HepG2 (cell line): Measurements from ENCODE around the gene HMX1. TPM values are rescaled to one million over a fixed set of nuclear protein-coding genes. Genes with fewer than 3 reads are reported as not detected.

Source experiments
- ATAC-seq: fragments of 200-7000 bp; cut with Tn5 transposase; 3 replicates; pipeline ENCODE4 v1.9.1; 2020; ENCODE audit warnings: mild to moderate bottlenecking, moderate library complexity
- BruUV-seq: library from RNA; stranded (reverse); fragments of 400-500 nt; replicated peaks from 2 replicates; lab custom pipeline; 2021; lab: Mats Ljungman, UMichigan
- CTCF ChIA-PET: fragments of 300-600 bp; formaldehyde crosslinking; extraction: SDS; loops from one replicate; lab custom pipeline; 2021; ENCODE audit warnings: low total read pairs, inconsistent platforms, low intra/inter-chr PET ratio; lab: Yijun Ruan, JAX
- POLR2A ChIA-PET: fragments of 350-600 bp; sonication (Branson Sonifier 250); formaldehyde crosslinking; loops from one replicate; lab custom pipeline; 2020; ENCODE audit warnings: antibody characterized with exemption, inconsistent platforms; lab: Yijun Ruan, JAX
- DNase-seq: peaks from one replicate; pipeline ENCODE4 v3.0.0-alpha.2; 2015; ENCODE audit warnings: low spot score
- FAIRE-seq: peaks from 3 replicates; lab custom pipeline; 2011; peaks lifted over from hg19 to GRCh38; lab: Jason Lieb, UNC
- H2AFZ ChIP-seq: one replicate; pipeline ENCODE4 v1.6.1; 2011; ENCODE audit warnings: low read length, inconsistent platforms
- H3K27ac ChIP-seq: fragments of 300-600 bp; 3 replicates; pipeline ENCODE4 v1.8.0; 2011; ENCODE audit warnings: mixed run types, mild to moderate bottlenecking, mixed read lengths, low read length, inconsistent platforms; ENCODE audit not compliant: insufficient read depth; ENCODE audit errors: extremely low read length
- H3K27me3 ChIP-seq, 2 experiments: fragments of 200-600 bp in 1 of 2; 2 replicates in 1 of 2; 3 replicates in 1 of 2; pipeline versions ENCODE4 v1.6.0 to v1.8.0; 2011; ENCODE audit warnings: low read length in 2 of 2, mild to moderate bottlenecking in 2 of 2, moderate library complexity in 2 of 2, inconsistent platforms in 1 of 2; ENCODE audit not compliant: insufficient read depth in 2 of 2, control insufficient read depth in 1 of 2
- H3K36me3 ChIP-seq, 2 experiments: fragments of 200-600 bp in 1 of 2; replicated peaks in 1 of 2; 2 replicates in 1 of 2; 3 replicates in 1 of 2; pipeline versions ENCODE4 v1.5.1 to v1.8.0; 2011; ENCODE audit warnings: low read length in 2 of 2, inconsistent platforms in 1 of 2; ENCODE audit not compliant: insufficient read depth in 2 of 2, control insufficient read depth in 1 of 2
- H3K4me1 ChIP-seq: 2 replicates; pipeline ENCODE4 v1.5.1; 2012; ENCODE audit warnings: low read length, inconsistent platforms; ENCODE audit not compliant: insufficient read depth
- H3K4me2 ChIP-seq: 2 replicates; pipeline ENCODE4 v1.6.0; 2011; ENCODE audit warnings: low read depth, low read length, inconsistent platforms
- H3K4me3 ChIP-seq, 3 experiments: fragments of 200-600 bp in 1 of 3; sonication (generic), shearing (Covaris generic) in 1 of 3; replicated peaks in 1 of 3; 2 replicates each; pipeline ENCODE4 v1.5.1; 2011 to 2016; ENCODE audit warnings: low read length in 3 of 3, inconsistent platforms in 2 of 3, low read depth in 2 of 3, mild to moderate bottlenecking in 2 of 3, control low read depth in 1 of 3, mixed read lengths in 1 of 3; ENCODE audit not compliant: insufficient read depth in 1 of 3
- H3K79me2 ChIP-seq: one replicate; pipeline ENCODE4 v1.6.1; 2011; ENCODE audit warnings: low read length, inconsistent platforms; ENCODE audit not compliant: insufficient read depth
- H3K9ac ChIP-seq: 2 replicates; pipeline ENCODE4 v1.6.0; 2011; ENCODE audit warnings: mild to moderate bottlenecking, low read depth, low read length, inconsistent platforms; ENCODE audit not compliant: insufficient read depth
- H3K9me3 ChIP-seq: 2 replicates; pipeline ENCODE4 v1.5.1; 2012; ENCODE audit warnings: mild to moderate bottlenecking, low read length
- H4K20me1 ChIP-seq: 2 replicates; pipeline ENCODE4 v1.6.0; 2011; ENCODE audit warnings: inconsistent platforms, mild to moderate bottlenecking, low read length, moderate library complexity; ENCODE audit not compliant: insufficient read depth
- FOXJ3 ChIP-seq: sonication (generic); formaldehyde crosslinking; IDR thresholded peaks from 2 replicates; pipeline ENCODE4 v1.4.0; 2020; ENCODE audit warnings: missing genetic modification reagents, mild to moderate bottlenecking, borderline replicate concordance
- GZF1 ChIP-seq: sonication (generic); formaldehyde crosslinking; IDR thresholded peaks from 2 replicates; pipeline ENCODE4 v1.5.1; 2020; ENCODE audit warnings: mild to moderate bottlenecking, missing genetic modification reagents
- MED1 ChIP-seq: sonication (generic); formaldehyde crosslinking; IDR thresholded peaks from 2 replicates; pipeline ENCODE4 v1.4.0; 2020; ENCODE audit warnings: missing genetic modification reagents
- RXRB ChIP-seq: IDR thresholded peaks from 2 replicates; pipeline ENCODE4 v1.6.1; 2016; ENCODE audit warnings: borderline replicate concordance, missing genetic modification reagents, missing compliant biosample characterization
- TBL1XR1 ChIP-seq: fragments of 150-350 bp; IDR thresholded peaks from 2 replicates; pipeline ENCODE4 v1.6.1; 2014; ENCODE audit warnings: borderline replicate concordance, low read length; ENCODE audit not compliant: partially characterized antibody
- ZC3H4 ChIP-seq: sonication (generic); formaldehyde crosslinking; IDR thresholded peaks from 2 replicates; pipeline ENCODE4 v1.4.0; 2020; ENCODE audit warnings: missing genetic modification reagents, borderline replicate concordance
- ZNF207 ChIP-seq: fragments of 450-650 bp; IDR thresholded peaks from 2 replicates; pipeline ENCODE4 v1.6.1; 2016; ENCODE audit warnings: antibody characterized with exemption, borderline replicate concordance
- ZNF737 ChIP-seq: sonication (generic); formaldehyde crosslinking; IDR thresholded peaks from 2 replicates; pipeline ENCODE4 v1.5.0; 2020; ENCODE audit warnings: missing genetic modification reagents, mild to moderate bottlenecking, borderline replicate concordance
- ZNF768 ChIP-seq: sonication (generic); formaldehyde crosslinking; IDR thresholded peaks from 2 replicates; pipeline ENCODE4 v1.4.0; 2020; ENCODE audit warnings: missing genetic modification reagents
- ZNF790 ChIP-seq: sonication (generic); formaldehyde crosslinking; IDR thresholded peaks from 2 replicates; pipeline ENCODE4 v1.8.0; 2022; ENCODE audit warnings: missing genetic modification reagents, mild to moderate bottlenecking, borderline replicate concordance
- WGBS: methylation state at CpG from one replicate; pipeline ENCODE4 v1.1.6; 2017; ENCODE audit warnings: low lambda C conversion rate; 5-methylcytosine and 5-hydroxymethylcytosine counted together
- in situ Hi-C: cut with HindIII; loops from 2 replicates; pipeline ENCODE4 v1.10.0; 2017; ENCODE audit warnings: low pct_unique_long_range_greater_than_20kb; ENCODE audit not compliant: extremely low pct_ligation_motif_present
- intact Hi-C: fragments of 100-400 bp; cut with micrococcal nuclease; formaldehyde crosslinking; loops from one replicate; pipeline ENCODE4 v1.10.0; 2022; ENCODE audit not compliant: unreplicated experiment
- polyA plus RNA-seq, 8 experiments: library from polyadenylated mRNA; depleted of rRNA in 3 of 8; stranded (reverse) in 7 of 8; unstranded in 1 of 8; fragments of >200 nt; fragmentation: Illumina TruSeq in 4 of 8; extraction: Trizol in 4 of 8; gene quantifications; 2 replicates each; pipeline versions ENCODE4 v1.2.1 to v1.2.3, GENCODE V29; 2011 to 2016; ENCODE audit warnings: low read depth in 4 of 8, missing spikeins in 1 of 8, mixed read lengths in 1 of 8; ENCODE audit not compliant: insufficient read depth in 1 of 8
- total RNA-seq, 5 experiments: library from RNA; depleted of rRNA; stranded (reverse); fragments of >200 nt; fragmentation: Illumina TruSeq; extraction: Trizol; gene quantifications; 2 replicates each; pipeline ENCODE4 v1.2.3, GENCODE V29; 2016; ENCODE audit warnings: low read depth in 1 of 5
- TF ChIP-seq, protein P1 (sequence below): sonication (generic); formaldehyde crosslinking; IDR thresholded peaks from 2 replicates; pipeline ENCODE4 v1.4.0; 2020; ENCODE audit warnings: missing genetic modification reagents
- TF ChIP-seq, protein P2 (sequence below): IDR thresholded peaks from 2 replicates; pipeline ENCODE4 v1.6.1; 2016; ENCODE audit warnings: missing genetic modification reagents, missing compliant biosample characterization

Gene HMX1
- total and polyA plus RNA-seq, 2 of the 13 experiments (the other 11 are each of a cell fraction or from before 2014, with no cell fraction given) = not detected

DNA sequence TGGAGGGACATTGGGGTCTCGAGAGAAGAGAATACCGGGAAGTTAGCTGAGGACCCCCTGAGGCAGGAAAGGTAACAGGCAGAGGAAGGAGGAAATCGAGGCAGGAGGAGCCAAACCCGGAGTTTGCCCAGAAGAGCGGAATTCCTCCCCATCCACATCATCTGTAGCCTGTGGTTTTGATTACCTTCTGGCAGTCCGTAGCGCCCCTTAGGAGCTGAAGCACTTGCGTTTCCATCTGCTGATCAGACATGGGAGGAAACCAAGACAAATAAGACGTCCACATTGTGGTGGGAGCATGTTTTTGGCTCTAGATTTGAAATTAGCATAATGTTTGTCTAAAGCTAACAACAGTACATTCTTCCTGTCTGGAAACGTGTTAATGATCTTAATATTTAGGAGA, 26.8 kb upstream of the HMX1 start (continued):
- TF ChIP-seq TBL1XR1 = no peak
- TF ChIP-seq ZNF207 = no peak
- TF ChIP-seq RXRB (CRISPR knock-in tag) = no peak
- no peak for TF ChIP-seq GZF1 (CRISPR knock-in tag)
- TF ChIP-seq, protein P1, sequence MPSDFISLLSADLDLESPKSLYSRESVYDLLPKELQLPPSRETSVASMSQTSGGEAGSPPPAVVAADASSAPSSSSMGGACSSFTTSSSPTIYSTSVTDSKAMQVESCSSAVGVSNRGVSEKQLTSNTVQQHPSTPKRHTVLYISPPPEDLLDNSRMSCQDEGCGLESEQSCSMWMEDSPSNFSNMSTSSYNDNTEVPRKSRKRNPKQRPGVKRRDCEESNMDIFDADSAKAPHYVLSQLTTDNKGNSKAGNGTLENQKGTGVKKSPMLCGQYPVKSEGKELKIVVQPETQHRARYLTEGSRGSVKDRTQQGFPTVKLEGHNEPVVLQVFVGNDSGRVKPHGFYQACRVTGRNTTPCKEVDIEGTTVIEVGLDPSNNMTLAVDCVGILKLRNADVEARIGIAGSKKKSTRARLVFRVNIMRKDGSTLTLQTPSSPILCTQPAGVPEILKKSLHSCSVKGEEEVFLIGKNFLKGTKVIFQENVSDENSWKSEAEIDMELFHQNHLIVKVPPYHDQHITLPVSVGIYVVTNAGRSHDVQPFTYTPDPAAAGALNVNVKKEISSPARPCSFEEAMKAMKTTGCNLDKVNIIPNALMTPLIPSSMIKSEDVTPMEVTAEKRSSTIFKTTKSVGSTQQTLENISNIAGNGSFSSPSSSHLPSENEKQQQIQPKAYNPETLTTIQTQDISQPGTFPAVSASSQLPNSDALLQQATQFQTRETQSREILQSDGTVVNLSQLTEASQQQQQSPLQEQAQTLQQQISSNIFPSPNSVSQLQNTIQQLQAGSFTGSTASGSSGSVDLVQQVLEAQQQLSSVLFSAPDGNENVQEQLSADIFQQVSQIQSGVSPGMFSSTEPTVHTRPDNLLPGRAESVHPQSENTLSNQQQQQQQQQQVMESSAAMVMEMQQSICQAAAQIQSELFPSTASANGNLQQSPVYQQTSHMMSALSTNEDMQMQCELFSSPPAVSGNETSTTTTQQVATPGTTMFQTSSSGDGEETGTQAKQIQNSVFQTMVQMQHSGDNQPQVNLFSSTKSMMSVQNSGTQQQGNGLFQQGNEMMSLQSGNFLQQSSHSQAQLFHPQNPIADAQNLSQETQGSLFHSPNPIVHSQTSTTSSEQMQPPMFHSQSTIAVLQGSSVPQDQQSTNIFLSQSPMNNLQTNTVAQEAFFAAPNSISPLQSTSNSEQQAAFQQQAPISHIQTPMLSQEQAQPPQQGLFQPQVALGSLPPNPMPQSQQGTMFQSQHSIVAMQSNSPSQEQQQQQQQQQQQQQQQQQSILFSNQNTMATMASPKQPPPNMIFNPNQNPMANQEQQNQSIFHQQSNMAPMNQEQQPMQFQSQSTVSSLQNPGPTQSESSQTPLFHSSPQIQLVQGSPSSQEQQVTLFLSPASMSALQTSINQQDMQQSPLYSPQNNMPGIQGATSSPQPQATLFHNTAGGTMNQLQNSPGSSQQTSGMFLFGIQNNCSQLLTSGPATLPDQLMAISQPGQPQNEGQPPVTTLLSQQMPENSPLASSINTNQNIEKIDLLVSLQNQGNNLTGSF = no peak

DNA sequence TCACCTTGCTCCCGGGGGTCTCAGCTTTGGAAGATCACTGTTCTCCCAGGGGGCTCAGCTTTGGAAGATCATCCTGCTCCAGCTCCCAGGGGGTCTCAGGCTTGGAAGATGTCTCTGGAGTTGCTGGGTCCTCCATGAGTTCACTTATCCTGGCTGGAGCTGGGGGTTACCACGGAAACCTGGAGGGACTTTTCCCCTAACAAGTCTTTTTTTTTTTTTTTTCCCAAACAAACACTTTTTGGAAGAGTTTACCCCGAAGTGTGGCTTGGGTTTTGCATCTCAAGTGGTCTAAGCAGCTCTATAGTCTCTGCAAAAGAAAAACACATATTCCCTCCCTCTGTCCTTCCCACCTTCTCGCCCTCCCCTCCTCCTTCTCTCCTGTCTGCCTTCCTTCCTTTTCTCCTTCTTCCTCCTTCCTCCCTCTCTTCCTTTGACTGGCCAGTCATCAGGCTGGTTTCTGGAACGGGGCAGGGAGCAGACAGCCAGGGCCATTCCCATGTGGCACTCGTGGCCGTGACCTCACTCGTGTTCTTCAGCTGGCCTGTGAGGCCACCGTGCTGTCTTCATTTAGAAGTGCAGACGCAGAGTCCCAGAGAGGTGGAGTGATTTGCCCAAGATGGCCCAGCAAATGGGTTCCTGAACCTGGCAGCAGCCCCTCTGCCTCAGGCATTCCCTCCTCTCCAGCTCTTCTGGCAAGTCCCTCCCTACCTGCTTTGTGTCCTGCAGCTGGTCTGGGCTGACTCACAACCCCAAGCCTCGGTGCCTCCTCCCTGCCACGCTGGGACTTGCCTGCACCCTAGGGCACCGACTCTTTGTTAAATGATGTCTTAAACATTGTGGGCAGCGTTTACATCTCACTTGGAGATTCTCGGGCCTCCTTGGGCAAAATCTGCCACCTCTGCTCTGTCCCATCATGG, 25.9 kb upstream of the HMX1 start:
- Histone ChIP-seq H3K36me3 (no peaks in the 10 kb centered on the region), H4K20me1 (no peaks in the 10 kb centered on the region), H2AFZ (no peak overlapping the region), H3K27ac (no peak overlapping the region), H3K27me3 (peaks cover 10 to 60% of the 10 kb centered on the region in 2 experiments; a peak in 4 of 5 replicates), H3K79me2 (no peaks in the 10 kb centered on the region), H3K9ac (no peak overlapping the region), H3K4me3 (no peak overlapping the region), H3K4me1 (peaks cover 5% of the 10 kb centered on the region; the same call in 1 of the 2 replicates), H3K9me3 (no peaks in the 10 kb centered on the region), H3K4me2 (no peak overlapping the region)
- ChIA-PET CTCF (no interaction called here), POLR2A (no interaction called here)
- TF ChIP-seq ZC3H4 (CRISPR knock-in tag) (no peak), MED1 (CRISPR knock-in tag) (no peak), FOXJ3 (CRISPR knock-in tag) (no peak), ZNF790 (CRISPR knock-in tag) (no peak), ZNF768 (CRISPR knock-in tag) (peak; percentile 45; the same call in 1 of the 2 replicates), ZNF737 (CRISPR knock-in tag) (no peak)
- TF ChIP-seq, protein P2, sequence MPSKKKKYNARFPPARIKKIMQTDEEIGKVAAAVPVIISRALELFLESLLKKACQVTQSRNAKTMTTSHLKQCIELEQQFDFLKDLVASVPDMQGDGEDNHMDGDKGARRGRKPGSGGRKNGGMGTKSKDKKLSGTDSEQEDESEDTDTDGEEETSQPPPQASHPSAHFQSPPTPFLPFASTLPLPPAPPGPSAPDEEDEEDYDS (CRISPR knock-in tag) = no peak
- DNase-seq (no peak), FAIRE-seq (no peak), ATAC-seq (no peak)
- no TSS peak for BruUV-seq
- in situ Hi-C loops (no loop called here), intact Hi-C loops (no loop called here)
- 4% methylated on average over 13 of the region's 15 CpGs for WGBS
